Tibial nerve (tissue), 3 donors: ENCODE results near the gene ZNF557.

Experiments used
- POLR2A ChIP-seq, 2 donors: fragments of 450-650 bp; IDR thresholded peaks; one replicate each; pipeline ENCODE4 v1.6.1; 2017; ENCODE audit warnings: antibody characterized with exemption in 2 of 2, mild to moderate bottlenecking in 2 of 2, moderate library complexity in 2 of 2
- TF ChIP-seq, protein P1 (sequence below), 5 experiments: fragments of 200-600 bp in 3 of 5; fragments of 450-650 bp in 2 of 5; sonication (generic) in 3 of 5; IDR thresholded peaks; one replicate each; pipeline ENCODE4 v1.5.1; 2016 to 2019; ENCODE audit warnings: antibody characterized with exemption in 5 of 5, mild to moderate bottlenecking in 3 of 5, moderate library complexity in 2 of 5

- TF ChIP-seq, protein P1, sequence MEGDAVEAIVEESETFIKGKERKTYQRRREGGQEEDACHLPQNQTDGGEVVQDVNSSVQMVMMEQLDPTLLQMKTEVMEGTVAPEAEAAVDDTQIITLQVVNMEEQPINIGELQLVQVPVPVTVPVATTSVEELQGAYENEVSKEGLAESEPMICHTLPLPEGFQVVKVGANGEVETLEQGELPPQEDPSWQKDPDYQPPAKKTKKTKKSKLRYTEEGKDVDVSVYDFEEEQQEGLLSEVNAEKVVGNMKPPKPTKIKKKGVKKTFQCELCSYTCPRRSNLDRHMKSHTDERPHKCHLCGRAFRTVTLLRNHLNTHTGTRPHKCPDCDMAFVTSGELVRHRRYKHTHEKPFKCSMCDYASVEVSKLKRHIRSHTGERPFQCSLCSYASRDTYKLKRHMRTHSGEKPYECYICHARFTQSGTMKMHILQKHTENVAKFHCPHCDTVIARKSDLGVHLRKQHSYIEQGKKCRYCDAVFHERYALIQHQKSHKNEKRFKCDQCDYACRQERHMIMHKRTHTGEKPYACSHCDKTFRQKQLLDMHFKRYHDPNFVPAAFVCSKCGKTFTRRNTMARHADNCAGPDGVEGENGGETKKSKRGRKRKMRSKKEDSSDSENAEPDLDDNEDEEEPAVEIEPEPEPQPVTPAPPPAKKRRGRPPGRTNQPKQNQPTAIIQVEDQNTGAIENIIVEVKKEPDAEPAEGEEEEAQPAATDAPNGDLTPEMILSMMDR (IDR thresholded peaks at IDR 0.05): no peak
- TF ChIP-seq POLR2A (IDR thresholded peaks at IDR 0.05): no peak
Measured at GRCh38 chr19:7074705-7075282, 5.3 kb downstream of the ZNF557 start.
